HepG2 (cell line): ENCODE measurements around the gene RARA. TPM values are rescaled to one million over a fixed set of nuclear protein-coding genes. Genes with fewer than 3 reads are reported as not detected.

Experiments
- CBFB ChIP-seq: sonication (generic); formaldehyde crosslinking; IDR thresholded peaks from 2 replicates; pipeline ENCODE4 v1.4.0; 2020; ENCODE audit warnings: missing genetic modification reagents
- MEIS1 ChIP-seq: sonication (generic); formaldehyde crosslinking; IDR thresholded peaks from 2 replicates; pipeline ENCODE4 v1.9.0; 2021; ENCODE audit warnings: mild to moderate bottlenecking, missing genetic modification reagents, moderate library complexity, borderline replicate concordance
- PTBP1 ChIP-seq: fragments of 200-400 bp; formaldehyde crosslinking; IDR thresholded peaks from 2 replicates; pipeline ENCODE4 v1.6.1; 2018; ENCODE audit warnings: low read length, low read depth; ENCODE audit not compliant: poor library complexity, severe bottlenecking
- ZFP1 ChIP-seq: IDR thresholded peaks from 2 replicates; pipeline ENCODE4 v1.6.1; 2016
- ZNF569 ChIP-seq: sonication (generic); formaldehyde crosslinking; IDR thresholded peaks from 2 replicates; pipeline ENCODE4 v1.5.0; 2020; ENCODE audit warnings: mild to moderate bottlenecking, missing genetic modification reagents, moderate library complexity, borderline replicate concordance
- polyA plus RNA-seq, 8 experiments: library from polyadenylated mRNA; depleted of rRNA in 3 of 8; stranded (reverse) in 7 of 8; unstranded in 1 of 8; fragments of >200 nt; fragmentation: Illumina TruSeq in 4 of 8; extraction: Trizol in 4 of 8; gene quantifications; 2 replicates each; pipeline versions ENCODE4 v1.2.1 to v1.2.3, GENCODE V29; 2011 to 2016; ENCODE audit warnings: low read depth in 4 of 8, missing spikeins in 1 of 8, mixed read lengths in 1 of 8; ENCODE audit not compliant: insufficient read depth in 1 of 8
- total RNA-seq, 5 experiments: library from RNA; depleted of rRNA; stranded (reverse); fragments of >200 nt; fragmentation: Illumina TruSeq; extraction: Trizol; gene quantifications; 2 replicates each; pipeline ENCODE4 v1.2.3, GENCODE V29; 2016; ENCODE audit warnings: low read depth in 1 of 5
- TF ChIP-seq, protein P1 (sequence below): sonication (generic); formaldehyde crosslinking; IDR thresholded peaks from 2 replicates; pipeline ENCODE4 v1.4.0; 2020; ENCODE audit warnings: mild to moderate bottlenecking, missing genetic modification reagents, borderline replicate concordance
- TF ChIP-seq, protein P2 (sequence below): sonication (generic); formaldehyde crosslinking; IDR thresholded peaks from 2 replicates; pipeline ENCODE4 v1.4.0; 2020; ENCODE audit warnings: mild to moderate bottlenecking, missing genetic modification reagents
- TF ChIP-seq, protein P3 (sequence below): sonication (generic); formaldehyde crosslinking; IDR thresholded peaks from 2 replicates; pipeline ENCODE4 v1.5.0; 2020; ENCODE audit warnings: missing genetic modification reagents
- TF ChIP-seq, protein P4 (sequence below): sonication (generic); formaldehyde crosslinking; IDR thresholded peaks from 2 replicates; pipeline ENCODE4 v1.8.0; 2022; ENCODE audit warnings: mild to moderate bottlenecking, missing genetic modification reagents, borderline replicate concordance
- TF ChIP-seq, protein P5 (sequence below): sonication (generic); formaldehyde crosslinking; IDR thresholded peaks from 2 replicates; pipeline ENCODE4 v1.4.0; 2020; ENCODE audit warnings: mild to moderate bottlenecking, missing genetic modification reagents, borderline replicate concordance
- TF ChIP-seq, protein P6 (sequence below): sonication (generic); formaldehyde crosslinking; IDR thresholded peaks from 2 replicates; pipeline ENCODE4 v1.5.1; 2020; ENCODE audit warnings: missing genetic modification reagents, mild to moderate bottlenecking, borderline replicate concordance

RARA gene
- total and polyA plus RNA-seq, 2 of the 13 experiments (the other 11 are each of a cell fraction or from before 2014, with no cell fraction given), result 6.4 to 8.6 TPM

DNA sequence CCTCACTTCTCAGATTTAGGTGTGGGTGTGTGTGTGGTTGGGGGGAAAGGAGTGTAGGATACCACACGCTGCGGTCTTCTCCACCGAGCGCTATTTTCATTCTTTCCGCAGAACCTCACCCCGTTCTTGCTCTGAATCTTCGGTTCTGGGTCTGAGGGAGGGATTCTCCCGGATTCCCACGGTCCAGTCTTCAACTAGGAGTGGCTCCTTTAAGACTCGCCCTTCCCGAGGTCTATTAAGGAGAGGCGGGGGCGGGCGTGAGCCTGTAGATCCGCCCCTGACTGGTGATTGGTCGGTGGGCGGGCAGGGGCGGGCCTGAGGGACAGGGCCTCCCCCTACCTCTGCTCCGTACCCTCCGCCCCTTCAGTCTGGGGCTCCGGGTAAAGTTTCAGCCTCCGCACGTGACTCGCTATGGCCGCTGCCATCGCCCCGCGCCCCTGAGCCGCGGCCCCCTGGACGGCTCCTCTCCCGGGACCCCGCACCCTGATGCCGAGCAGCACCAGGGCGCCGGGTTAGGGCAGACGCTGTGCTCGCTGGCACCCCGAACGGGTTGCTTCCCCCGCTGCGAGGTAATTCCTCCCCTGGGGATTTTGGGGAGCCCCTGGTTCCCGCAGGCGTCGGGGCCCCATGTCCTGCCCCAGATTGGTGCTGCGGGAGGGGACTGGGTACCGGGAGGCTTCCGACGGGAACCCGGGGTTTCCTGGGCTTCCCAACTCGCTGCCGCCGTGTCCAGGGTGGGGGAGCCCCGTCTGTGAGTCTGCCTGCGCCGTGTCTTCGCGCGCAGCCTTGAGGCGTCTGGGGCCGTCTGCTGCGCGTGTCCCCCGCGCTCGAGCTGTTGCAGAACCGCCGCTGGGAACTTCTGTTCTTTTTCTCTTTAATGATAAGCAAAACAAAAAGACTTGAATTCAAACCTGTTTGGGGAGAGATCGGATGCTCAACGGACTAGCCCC lies 9.2 kb downstream of the RARA start (continued):
- TF ChIP-seq, protein P1, sequence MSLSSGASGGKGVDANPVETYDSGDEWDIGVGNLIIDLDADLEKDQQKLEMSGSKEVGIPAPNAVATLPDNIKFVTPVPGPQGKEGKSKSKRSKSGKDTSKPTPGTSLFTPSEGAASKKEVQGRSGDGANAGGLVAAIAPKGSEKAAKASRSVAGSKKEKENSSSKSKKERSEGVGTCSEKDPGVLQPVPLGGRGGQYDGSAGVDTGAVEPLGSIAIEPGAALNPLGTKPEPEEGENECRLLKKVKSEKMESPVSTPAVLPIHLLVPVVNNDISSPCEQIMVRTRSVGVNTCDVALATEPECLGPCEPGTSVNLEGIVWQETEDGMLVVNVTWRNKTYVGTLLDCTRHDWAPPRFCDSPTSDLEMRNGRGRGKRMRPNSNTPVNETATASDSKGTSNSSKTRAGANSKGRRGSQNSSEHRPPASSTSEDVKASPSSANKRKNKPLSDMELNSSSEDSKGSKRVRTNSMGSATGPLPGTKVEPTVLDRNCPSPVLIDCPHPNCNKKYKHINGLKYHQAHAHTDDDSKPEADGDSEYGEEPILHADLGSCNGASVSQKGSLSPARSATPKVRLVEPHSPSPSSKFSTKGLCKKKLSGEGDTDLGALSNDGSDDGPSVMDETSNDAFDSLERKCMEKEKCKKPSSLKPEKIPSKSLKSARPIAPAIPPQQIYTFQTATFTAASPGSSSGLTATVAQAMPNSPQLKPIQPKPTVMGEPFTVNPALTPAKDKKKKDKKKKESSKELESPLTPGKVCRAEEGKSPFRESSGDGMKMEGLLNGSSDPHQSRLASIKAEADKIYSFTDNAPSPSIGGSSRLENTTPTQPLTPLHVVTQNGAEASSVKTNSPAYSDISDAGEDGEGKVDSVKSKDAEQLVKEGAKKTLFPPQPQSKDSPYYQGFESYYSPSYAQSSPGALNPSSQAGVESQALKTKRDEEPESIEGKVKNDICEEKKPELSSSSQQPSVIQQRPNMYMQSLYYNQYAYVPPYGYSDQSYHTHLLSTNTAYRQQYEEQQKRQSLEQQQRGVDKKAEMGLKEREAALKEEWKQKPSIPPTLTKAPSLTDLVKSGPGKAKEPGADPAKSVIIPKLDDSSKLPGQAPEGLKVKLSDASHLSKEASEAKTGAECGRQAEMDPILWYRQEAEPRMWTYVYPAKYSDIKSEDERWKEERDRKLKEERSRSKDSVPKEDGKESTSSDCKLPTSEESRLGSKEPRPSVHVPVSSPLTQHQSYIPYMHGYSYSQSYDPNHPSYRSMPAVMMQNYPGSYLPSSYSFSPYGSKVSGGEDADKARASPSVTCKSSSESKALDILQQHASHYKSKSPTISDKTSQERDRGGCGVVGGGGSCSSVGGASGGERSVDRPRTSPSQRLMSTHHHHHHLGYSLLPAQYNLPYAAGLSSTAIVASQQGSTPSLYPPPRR, result peak; percentile 81
- peak; percentile 37; the same call in 1 of the 2 replicates for TF ChIP-seq CBFB
- TF ChIP-seq PTBP1, result no peak
- no peak for TF ChIP-seq ZNF569 (CRISPR knock-in tag)
- TF ChIP-seq, protein P2, sequence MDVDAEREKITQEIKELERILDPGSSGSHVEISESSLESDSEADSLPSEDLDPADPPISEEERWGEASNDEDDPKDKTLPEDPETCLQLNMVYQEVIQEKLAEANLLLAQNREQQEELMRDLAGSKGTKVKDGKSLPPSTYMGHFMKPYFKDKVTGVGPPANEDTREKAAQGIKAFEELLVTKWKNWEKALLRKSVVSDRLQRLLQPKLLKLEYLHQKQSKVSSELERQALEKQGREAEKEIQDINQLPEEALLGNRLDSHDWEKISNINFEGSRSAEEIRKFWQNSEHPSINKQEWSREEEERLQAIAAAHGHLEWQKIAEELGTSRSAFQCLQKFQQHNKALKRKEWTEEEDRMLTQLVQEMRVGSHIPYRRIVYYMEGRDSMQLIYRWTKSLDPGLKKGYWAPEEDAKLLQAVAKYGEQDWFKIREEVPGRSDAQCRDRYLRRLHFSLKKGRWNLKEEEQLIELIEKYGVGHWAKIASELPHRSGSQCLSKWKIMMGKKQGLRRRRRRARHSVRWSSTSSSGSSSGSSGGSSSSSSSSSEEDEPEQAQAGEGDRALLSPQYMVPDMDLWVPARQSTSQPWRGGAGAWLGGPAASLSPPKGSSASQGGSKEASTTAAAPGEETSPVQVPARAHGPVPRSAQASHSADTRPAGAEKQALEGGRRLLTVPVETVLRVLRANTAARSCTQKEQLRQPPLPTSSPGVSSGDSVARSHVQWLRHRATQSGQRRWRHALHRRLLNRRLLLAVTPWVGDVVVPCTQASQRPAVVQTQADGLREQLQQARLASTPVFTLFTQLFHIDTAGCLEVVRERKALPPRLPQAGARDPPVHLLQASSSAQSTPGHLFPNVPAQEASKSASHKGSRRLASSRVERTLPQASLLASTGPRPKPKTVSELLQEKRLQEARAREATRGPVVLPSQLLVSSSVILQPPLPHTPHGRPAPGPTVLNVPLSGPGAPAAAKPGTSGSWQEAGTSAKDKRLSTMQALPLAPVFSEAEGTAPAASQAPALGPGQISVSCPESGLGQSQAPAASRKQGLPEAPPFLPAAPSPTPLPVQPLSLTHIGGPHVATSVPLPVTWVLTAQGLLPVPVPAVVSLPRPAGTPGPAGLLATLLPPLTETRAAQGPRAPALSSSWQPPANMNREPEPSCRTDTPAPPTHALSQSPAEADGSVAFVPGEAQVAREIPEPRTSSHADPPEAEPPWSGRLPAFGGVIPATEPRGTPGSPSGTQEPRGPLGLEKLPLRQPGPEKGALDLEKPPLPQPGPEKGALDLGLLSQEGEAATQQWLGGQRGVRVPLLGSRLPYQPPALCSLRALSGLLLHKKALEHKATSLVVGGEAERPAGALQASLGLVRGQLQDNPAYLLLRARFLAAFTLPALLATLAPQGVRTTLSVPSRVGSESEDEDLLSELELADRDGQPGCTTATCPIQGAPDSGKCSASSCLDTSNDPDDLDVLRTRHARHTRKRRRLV (CRISPR knock-in tag), result peak; percentile 87
- TF ChIP-seq, protein P3, sequence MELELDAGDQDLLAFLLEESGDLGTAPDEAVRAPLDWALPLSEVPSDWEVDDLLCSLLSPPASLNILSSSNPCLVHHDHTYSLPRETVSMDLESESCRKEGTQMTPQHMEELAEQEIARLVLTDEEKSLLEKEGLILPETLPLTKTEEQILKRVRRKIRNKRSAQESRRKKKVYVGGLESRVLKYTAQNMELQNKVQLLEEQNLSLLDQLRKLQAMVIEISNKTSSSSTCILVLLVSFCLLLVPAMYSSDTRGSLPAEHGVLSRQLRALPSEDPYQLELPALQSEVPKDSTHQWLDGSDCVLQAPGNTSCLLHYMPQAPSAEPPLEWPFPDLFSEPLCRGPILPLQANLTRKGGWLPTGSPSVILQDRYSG (CRISPR knock-in tag), result no peak
- TF ChIP-seq MEIS1 (CRISPR knock-in tag), result peak; percentile 93; the same call in 1 of the 2 replicates
- TF ChIP-seq, protein P4, sequence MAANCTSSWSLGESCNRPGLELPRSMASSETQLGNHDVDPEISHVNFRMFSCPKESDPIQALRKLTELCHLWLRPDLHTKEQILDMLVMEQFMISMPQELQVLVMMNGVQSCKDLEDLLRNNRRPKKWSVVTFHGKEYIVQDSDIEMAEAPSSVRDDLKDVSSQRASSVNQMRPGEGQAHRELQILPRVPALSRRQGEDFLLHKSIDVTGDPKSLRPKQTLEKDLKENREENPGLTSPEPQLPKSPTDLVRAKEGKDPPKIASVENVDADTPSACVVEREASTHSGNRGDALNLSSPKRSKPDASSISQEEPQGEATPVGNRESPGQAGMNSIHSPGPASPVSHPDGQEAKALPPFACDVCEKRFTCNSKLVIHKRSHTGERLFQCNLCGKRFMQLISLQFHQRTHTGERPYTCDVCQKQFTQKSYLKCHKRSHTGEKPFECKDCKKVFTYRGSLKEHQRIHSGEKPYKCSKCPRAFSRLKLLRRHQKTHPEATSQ (CRISPR knock-in tag), result no peak
- TF ChIP-seq, protein P5, sequence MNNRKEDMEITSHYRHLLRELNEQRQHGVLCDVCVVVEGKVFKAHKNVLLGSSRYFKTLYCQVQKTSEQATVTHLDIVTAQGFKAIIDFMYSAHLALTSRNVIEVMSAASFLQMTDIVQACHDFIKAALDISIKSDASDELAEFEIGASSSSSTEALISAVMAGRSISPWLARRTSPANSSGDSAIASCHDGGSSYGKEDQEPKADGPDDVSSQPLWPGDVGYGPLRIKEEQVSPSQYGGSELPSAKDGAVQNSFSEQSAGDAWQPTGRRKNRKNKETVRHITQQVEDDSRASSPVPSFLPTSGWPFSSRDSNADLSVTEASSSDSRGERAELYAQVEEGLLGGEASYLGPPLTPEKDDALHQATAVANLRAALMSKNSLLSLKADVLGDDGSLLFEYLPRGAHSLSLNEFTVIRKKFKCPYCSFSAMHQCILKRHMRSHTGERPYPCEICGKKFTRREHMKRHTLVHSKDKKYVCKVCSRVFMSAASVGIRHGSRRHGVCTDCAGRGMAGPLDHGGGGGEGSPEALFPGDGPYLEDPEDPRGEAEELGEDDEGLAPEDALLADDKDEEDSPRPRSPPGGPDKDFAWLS (CRISPR knock-in tag), result no peak
- no peak for TF ChIP-seq ZFP1 (CRISPR knock-in tag)
- TF ChIP-seq, protein P6, sequence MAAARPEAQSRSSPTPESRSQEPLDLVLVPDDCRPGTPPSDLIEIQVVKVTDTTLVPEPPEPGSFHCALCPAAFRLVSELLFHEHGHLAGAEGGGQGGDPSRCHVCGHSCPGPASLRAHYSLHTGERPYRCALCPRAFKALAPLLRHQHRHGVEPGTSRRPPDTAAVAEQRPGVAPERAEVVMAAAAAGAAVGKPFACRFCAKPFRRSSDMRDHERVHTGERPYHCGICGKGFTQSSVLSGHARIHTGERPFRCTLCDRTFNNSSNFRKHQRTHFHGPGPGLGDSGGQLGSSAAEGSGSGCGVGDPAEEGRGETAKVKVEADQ (CRISPR knock-in tag), result no peak; the same call in 1 of the 2 replicates
